GM18502 (cell line): ENCODE data around the gene AADACL4.

Experiments used
- ATAC-seq: cut with Tn5 transposase; IDR thresholded peaks from one replicate; pipeline ENCODE4 v1.9.1; 2021; ENCODE audit warnings: mild to moderate bottlenecking; ENCODE audit not compliant: unreplicated experiment, poor library complexity

The AADACL4 gene

DNA sequence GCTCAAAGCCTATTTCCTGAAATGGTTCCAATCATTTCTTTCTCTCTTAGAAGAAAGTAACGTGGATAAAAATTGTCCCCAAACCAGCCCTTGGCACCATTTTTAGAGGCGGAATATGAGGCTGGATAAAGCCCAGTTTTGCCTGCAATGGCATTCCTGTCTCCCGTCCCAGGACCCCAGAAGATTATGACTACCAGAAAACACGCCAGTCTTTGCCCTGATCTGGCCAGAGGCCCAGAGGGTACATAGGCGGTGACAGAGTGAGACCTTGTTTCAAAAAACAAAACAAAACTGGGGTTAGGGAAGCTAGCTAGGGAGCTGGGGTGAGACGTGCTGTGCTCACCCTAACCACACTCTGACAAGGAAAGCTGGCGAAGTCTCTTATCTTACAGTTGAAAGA is at the start of gene AADACL4:
Gene AADACL4 (plus strand): TSS at position 301 of the 400 bp plus-strand sequence. CDS start 462 bp downstream, outside the sequence.
- no peak for ATAC-seq

DNA sequence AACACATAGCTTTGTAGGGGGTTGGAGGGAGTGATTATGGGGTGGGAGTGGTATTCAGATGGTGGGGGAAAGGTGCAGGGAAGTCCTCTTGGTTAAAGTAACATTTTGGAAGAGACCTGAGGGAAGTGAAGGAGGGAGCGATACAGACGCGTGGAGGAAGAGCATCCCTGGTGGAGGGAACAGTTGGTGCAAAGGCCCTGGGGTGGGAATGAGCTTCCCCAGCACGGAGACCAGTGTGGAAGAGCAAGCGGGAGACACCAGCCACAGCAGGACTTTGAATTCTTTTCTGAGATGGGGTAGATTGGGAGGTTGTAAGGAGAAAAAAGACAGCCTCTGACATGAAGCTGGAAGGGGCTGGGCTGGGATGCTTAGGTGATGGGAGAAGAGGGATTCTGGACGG is 49.4 kb upstream of the AADACL4 start:
- no peak for ATAC-seq

DNA sequence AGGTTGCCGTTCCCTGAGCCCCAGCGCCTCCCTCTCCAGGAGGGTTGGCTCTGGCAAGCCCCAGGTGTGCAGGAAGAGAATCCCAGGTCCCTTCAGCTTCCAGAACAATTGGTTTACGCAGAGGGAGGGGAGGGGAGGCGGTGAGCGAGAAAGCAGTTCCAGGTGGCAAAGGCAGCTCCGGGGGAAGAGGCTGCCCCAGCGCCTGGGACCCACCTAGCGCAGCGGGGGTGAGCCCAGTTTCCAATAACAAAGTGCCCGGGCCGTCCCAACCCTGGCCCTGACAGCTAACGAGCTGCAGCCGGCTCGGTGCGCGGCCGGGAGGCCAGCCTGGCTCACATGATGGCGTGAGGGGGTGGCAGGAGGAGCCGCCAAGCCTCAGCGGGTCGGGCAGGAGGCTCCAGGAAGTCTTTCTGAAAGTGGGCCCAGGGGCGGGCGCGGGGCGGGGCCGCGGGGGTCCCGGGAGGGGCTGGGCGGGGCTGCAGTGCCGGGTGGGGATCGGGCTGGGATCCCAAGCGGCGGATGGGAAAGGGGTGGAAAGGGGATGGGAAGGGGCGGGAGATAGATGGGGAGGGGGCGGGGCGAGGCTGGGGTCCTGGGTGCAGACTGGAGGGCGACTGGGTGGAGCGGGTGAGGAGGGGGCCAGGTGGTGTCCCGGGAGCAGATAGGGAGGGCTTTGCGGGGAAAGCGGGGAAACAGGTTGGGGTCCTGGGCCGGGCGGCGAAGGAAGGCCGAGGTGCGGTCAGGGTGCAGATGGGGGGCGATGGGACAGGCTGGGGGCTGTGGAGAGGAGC is 48.7 kb upstream of the AADACL4 start:
- no peak for ATAC-seq

DNA sequence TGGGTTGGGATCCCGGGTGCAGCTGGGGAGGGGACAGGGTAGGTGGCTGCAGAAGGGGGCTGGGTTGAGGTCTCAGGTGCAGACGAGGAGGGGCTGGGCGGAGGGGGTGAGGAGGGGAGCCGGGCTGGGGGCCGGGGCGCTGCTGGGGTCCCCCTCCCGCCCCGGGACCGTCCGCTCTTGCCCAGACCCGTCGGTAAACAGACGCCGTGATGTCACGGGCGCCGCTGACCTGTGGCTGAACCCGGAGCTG is 48.2 kb upstream of the AADACL4 start:
- no peak for ATAC-seq

DNA sequence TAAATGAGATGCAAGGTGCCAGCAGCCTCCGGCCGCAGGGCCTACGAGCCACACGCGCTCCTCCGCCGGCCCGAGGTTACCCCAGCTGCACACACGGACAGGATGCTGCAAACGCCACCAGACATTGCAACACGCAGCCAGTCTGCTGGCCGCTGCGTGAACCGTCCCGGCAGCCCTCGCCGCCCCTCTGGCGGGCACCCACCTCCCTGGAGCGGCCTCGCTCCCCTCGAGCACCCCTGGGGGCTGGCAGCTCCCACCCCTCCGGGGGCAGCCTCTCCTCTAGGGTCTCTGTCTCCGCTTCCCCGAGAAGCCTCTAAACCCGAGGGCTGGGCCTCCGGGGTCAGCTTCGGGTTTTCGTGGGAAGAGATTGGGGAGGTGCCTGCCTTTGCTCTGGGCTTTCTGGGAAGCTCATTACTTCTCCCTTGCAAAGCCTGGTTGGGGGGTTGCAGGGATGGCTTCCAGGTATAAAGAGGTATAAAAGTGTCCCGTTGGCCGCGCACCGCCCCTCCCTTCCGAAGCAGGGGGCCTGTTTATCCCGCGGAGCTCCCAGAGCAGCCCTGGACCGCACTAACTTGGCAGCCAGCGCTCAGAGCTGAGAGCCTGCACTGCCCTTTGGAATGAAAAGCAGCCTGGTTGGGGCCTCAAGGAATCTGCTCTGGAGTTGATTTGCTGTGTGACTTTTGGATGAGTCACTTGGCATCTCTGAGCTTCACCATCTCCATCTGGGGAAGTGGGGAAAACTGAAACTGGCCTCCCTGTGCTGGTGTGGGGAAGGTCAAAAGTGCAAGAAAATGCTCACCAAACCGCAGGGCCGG is 47.7 kb upstream of the AADACL4 start:
- no peak for ATAC-seq

DNA sequence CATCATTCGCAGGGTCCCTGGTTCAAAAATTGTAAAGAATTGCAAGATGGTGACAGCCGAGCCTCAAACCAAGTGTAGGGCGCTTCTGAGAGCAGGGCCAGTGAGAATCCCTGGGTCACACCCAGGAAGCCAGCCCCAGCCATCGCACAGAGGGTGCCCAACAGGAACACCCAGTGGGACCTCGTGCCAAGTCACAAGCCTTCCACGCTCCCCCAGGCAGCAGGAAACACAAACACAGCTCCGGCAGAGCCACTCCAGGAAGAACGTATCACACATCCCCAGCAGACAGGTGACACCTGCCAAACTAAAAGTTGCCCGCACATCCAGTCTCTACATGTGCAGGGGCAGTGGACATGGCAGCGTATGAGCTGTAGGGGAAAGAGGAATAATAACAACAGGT is 46.1 kb upstream of the AADACL4 start:
- ATAC-seq, result no peak

DNA sequence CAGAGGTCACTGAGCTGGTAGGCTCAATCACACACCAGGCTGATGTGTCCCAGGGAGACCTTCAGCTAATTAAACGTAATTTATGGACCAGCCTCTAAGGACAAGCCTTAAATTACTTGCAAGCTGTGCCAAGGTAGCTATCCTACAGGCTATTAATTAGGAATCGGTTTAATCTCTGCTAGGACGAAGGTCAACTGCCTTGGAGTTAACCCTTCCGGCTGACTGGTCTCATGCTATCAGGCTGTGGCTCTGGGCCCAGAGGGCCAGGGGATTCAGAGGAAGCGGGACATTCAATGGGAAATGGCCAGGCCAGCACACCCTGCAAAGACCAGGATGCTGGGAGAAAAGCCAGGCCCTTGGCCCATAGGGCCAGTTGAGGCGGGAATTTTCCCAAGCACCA is 44.9 kb upstream of the AADACL4 start:
- ATAC-seq, result no peak

DNA sequence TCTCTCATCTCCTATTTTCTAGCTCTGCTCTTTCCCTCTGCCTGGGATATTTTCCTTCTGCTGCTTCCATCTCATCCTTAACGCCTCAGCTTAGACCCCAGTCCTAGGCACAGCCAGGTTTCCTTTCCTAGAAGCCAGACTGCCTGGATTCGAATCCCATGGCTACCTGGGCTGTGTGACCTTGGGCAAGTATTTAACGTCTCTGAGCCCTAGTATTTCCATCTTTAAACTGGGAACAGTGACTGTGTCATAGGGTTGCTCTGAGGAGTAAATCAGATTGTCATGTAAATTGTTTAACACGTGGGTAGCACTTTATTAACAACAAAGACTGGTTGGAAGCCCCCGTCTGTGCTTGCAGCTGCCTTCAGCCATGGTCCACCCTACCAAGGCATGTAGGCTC is 44.2 kb upstream of the AADACL4 start:
- ATAC-seq, result no peak

DNA sequence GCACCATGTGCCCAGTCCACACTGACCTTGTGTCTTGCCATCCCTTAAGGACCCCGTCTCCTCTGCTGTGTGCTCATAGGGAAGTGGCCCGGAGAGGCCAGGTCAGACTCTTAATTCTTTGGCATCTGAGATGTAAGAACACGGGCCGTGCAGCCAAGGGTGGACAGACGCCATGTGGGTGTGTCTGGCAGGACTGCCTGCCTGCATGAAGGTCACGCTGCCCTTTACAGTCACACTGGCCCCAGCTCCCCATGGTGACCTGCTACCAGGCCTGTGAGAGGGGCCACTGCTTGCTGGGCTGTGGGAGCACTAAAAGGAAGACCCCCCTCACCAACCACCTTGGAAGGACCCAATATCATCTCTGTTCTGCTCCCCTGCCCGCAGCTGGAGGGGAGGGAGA is 43.5 kb upstream of the AADACL4 start:
- ATAC-seq, result no peak

DNA sequence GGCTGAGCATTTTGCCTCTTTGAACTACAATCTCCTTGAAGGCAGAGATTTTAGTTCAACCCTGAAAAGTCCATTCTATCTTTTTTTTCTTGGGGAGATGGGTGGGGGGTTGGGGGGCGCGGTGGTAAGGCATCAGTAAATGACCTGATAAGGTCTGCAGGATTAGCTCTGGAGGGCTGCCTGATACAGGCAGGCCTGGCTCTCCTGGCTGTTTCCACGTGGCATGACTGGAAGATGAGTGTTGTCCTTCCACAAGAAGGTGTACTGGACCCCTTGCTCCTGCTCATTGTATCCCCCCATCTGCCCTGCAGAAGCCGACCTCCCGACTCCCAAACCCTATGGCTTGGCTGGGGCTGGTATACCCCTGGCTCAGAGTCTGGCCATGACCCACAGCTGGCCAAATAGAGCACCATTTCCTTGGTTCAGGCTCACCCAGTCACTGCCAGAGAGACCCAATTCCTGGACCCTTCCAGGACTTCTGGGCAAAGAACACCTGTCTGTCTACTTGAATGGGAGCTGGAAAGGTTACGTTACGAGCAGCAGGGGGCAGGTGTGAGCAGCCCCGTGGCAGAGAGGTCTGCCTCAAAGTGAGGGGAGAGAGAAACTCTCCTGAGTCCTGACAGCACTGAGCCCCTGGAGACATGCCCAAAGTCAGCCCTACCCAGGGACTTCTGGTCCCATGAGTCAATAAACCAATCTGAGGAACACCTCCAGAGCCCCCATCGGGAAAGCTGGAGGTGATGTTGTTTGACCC is 42.8 kb upstream of the AADACL4 start:
- ATAC-seq, result no peak

DNA sequence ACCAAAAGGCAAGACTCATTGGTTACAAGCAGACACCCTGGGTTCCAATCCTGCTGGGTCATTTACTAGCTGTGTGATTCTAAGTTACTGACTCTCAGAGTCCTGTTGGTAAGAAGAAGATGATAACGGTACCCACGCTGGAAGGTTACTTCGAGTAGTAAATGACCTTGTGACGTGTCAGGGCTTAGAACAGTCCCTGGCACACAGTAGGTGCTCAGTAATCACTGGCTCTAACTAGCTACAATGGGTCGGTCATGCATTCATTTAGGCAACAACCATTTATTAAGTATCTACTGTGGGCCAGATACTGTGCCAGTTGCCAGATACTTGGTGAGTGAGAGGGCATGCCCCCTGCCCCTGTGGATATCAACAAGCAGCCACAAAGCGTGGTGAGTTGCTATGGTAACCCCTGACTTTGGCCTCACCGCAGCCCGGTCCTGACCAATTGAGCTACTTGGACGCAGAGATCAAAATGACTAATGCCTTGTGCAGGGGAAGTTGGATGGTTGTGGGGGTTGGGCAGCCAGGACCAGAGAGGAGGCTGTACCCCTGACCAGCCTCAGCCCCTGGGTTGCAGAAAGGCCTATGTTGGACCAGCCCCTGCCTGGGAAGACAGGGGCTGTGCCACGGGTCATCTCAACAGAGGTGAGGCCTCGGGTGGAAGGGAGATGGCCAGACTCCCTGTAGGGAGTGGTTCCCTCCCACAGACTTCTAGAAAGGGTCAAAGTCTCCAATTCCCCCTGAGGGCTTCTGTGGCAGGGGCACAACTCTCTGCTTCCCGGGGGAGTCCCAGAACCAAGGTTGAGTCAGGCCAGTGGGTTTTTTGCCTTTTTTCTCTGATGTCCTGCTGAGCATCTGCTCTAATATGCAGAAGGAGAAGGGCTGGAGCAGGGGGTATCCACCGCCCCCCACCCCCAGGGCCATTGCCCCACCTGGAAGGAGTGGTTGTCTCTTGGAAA is 41.9 kb upstream of the AADACL4 start:
- ATAC-seq, result no peak

DNA sequence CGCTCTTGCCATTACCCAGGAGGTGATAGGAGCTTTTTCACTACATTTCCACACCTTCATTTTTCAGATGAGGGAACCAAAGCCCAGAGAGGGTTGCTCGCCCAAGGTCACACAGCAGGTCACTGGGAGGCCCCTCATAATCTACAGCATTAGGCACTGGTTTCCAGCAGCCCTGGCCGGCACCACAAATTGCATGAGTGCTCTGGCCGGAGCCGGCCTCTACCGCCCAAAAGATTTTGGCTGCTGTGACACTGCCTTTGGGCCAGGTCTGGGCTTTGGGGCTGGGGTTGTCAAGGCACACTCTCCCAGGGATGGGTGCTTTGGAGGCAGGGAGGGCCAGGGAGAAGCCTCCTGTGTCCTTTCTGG is 41.2 kb upstream of the AADACL4 start:
- ATAC-seq, result no peak

DNA sequence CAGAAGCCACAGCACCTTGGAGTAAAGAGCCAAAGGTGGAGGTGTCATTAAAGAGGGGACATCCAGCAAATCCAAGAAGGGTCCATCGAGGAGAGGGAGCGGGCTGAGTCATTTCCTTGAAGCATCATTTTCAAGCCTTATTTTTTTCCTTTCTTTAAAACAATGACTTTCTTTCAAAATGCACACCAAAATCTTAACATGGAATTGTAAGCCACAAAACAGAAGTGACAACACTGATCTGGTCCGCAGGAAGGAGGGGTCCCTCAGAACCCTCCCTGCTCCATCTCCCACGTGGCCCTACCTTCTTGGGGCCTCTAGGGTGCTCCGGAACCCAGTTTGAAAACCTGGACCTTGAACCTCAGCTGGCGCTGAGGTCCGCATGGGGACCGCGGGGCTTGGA is 40.7 kb upstream of the AADACL4 start:
- ATAC-seq, result no peak

DNA sequence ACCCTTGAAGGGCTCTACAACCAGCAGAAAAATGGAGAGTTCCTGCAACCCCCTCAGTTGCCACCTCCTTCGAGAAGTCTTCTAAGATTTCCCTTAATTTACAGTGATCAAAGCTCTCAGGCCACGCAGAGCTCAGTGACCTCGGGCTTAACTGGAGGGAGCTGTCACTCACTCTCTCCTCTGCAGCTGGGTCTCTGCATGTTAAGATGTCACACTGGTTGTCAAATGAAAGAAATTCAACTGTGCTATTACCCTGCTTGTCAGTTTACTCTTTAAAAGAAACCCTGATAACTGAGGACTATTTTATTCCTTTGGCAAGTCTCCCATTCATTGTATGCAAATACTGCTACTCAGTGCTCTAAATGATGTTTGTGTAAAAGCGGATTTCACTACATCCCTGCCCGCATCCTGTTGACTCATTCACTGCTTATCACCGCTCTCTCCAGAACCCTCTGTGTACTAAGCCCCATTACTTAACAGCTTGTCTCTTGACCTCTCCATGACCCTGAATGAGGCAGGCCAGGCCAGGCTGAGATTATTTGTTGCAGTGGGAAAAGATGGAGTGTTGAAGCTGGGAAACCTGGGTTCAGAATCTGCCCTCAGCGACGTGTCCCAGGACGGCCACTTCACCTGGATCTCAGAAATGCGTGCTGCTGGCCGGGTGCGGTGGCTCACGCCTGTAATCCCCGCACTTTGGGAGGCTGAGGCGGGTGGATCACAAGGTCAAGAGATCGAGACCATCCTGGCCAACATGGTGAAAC is 39.6 kb upstream of the AADACL4 start:
- peak; percentile 71 for ATAC-seq

DNA sequence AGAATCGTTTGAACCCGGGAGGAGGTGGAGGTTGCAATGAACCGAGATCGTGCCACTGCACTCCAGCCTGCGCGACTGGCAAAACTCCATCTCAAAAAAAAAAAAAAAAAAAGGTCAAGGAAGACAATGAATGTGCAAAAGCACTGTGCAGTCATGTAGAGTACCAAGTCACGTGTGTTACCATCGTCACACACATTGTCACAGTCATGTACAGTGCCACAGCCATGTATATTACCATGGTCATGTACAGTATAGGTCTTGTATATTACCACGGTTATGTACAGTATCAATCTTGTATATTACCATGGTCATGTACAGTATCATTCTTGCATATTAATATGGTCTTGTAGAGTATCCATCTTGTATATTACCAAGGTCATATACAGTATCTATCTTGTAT is 38.9 kb upstream of the AADACL4 start:
- no peak for ATAC-seq

DNA sequence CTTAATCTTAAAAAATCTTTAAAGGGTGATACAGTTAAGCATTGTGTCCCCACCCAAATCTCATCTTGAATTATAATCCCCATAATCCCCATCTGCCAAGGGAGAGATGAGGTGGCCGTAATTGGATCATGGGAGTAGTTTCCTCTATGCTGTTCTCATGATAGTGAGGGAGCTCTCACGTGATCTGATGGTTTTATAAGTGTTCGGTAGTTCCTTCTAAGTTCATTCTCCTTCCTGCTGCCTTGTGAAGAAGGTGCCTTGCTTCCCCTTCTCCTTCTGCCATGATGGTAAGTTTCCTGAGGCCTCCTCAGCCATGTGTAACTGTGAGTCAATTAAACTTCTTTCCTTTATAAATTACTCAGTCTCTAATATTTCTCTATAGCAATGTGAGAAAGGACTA is 36.6 kb upstream of the AADACL4 start:
- no peak for ATAC-seq

DNA sequence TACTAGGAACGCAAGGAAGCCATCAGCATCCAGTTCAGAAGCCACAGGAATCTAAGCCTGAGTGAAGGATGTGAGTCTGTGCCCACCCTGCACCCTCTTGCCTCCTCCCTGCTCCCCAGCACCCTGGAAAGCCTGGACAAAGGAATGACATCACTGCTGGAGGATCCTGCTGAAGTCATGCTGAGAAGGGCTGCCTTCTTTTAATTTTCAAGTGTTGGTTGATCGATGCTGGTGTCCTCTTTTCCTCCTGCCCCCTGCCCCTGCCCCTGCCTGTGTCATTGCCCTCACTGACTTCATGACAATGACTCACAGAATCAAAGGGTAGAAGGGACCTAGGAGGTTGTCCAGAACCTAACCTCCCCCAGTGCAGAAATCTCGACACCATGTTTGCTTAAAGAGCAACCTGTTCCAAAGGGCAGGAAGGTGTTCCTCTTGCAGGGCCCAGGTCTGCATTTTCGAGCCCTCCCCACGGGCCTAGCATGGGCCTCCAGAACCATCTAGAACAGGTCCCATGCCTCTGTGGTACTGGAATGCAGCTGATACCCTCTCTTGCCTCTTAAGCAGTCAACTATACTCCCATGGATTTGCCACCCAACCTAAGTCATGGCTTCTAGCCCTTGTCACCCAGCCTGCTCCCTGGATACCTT is 35.5 kb upstream of the AADACL4 start:
- ATAC-seq, result no peak

DNA sequence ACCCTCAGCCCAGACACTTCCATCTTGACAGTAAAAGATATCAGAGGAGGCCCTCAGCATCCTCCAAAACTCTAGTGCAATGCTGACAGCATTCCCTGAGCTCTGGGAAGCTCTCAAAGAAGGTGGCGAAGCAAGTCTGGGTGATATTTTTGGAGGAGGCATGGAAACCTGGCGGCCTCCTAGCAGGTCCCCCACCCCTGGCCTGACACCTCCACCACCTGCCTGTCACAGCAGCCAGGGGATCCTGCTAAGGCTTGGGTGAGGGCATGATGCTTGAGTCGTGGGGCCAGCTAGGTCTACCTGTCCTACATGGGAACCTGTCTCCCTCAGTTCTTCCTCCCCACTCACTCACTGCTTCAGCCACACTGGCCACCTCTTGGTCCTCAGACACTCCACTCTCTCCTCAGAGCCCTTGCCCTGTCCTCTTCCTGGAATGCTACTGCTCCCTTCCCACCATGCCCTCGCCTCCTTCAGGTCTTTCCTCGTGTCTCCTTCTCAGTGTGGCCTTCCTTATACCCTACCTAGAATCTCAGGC is 34.3 kb upstream of the AADACL4 start:
- no peak for ATAC-seq
